Measurements from ENCODE around the gene KCNE2. TPM values are rescaled to one million over a fixed set of nuclear protein-coding genes. Genes with fewer than 3 reads are reported as not detected.
A peak's percentile ranks its signal among the peaks of the same experiment; 100 is the strongest.

The KCNE2 gene
- total RNA-seq, 1 experiment from 2014 or later = not detected

- BruUV-seq (replicated peaks) = no TSS peak
- H3K36me3 Mint-ChIP-seq (ENCODE audit: insufficient read depth, unreplicated experiment) = no peaks in the 10 kb centered on the region
- Histone ChIP-seq H3K4me1 (peaks cover 8% of the 10 kb centered on the region; the same call in 1 of the 2 replicates), H3K9me3 (no peaks in the 10 kb centered on the region), H3K36me3 (ENCODE audit: control insufficient read depth, insufficient read depth, low read length) (no peaks in the 10 kb centered on the region), H3K27me3 (replicated peaks; ENCODE audit: control insufficient read depth, insufficient read depth, low read length) (no peaks in the 10 kb centered on the region), H3K4me3 (ENCODE audit: low read depth, low read length) (no peak overlapping the region)
- ChIA-PET POLR2A (no interaction called here), CTCF (no interaction called here)
- DNase-seq = no peak
- peaks cover 7% of the 10 kb centered on the region for H3K4me1 Mint-ChIP-seq (ENCODE audit: low read depth, unreplicated experiment)
- TF ChIP-seq CTCF (IDR thresholded peaks at IDR 0.05; ENCODE audit: insufficient read depth in 1 of 2, low read depth in 1 of 2, low read length in 1 of 2, severe bottlenecking in 1 of 2, unreplicated experiment in 1 of 2) = no peak
- H3K27ac Mint-ChIP-seq (ENCODE audit: unreplicated experiment) = no peak overlapping the region
- H3K9me3 Mint-ChIP-seq (ENCODE audit: unreplicated experiment) = no peaks in the 10 kb centered on the region
- intact Hi-C loops (cut with micrococcal nuclease; ENCODE audit: unreplicated experiment) = no loop called here
- no peaks in the 10 kb centered on the region for H3K27me3 Mint-ChIP-seq (ENCODE audit: insufficient read depth, unreplicated experiment)
- H3K4me3 Mint-ChIP-seq (ENCODE audit: unreplicated experiment) = no peak overlapping the region
These were observed 1.1 kb downstream of the KCNE2 start for GRCh38 chr21:34364921-34365320.

- Mint-ChIP-seq H3K27ac (ENCODE audit: unreplicated experiment) (no peak overlapping the region), H3K36me3 (ENCODE audit: insufficient read depth, unreplicated experiment) (no peaks in the 10 kb centered on the region), H3K4me3 (ENCODE audit: unreplicated experiment) (no peak overlapping the region), H3K27me3 (ENCODE audit: insufficient read depth, unreplicated experiment) (no peaks in the 10 kb centered on the region), H3K4me1 (ENCODE audit: low read depth, unreplicated experiment) (peaks cover 7% of the 10 kb centered on the region), H3K9me3 (ENCODE audit: unreplicated experiment) (no peaks in the 10 kb centered on the region)
- no TSS peak for BruUV-seq (replicated peaks)
- no peaks in the 10 kb centered on the region for H3K36me3 ChIP-seq (ENCODE audit: control insufficient read depth, insufficient read depth, low read length)
- peak in 1 of 2 experiments; percentile 33 for DNase-seq
- TF ChIP-seq CTCF (IDR thresholded peaks at IDR 0.05; ENCODE audit: insufficient read depth in 1 of 2, low read depth in 1 of 2, low read length in 1 of 2, severe bottlenecking in 1 of 2, unreplicated experiment in 1 of 2) = no peak
- H3K27me3 ChIP-seq (replicated peaks; ENCODE audit: control insufficient read depth, insufficient read depth, low read length) = no peaks in the 10 kb centered on the region
- peaks cover 8% of the 10 kb centered on the region; the same call in 1 of the 2 replicates for H3K4me1 ChIP-seq
- H3K4me3 ChIP-seq (ENCODE audit: low read depth, low read length) = no peak overlapping the region
- POLR2A ChIA-PET = no interaction called here
- H3K9me3 ChIP-seq = no peaks in the 10 kb centered on the region
- CTCF ChIA-PET = interaction anchor here (0.6 kb wide), 1 partner anchor 236 kb away, joined by 3 read pairs; no protein-coding TSS in a partner anchor
- intact Hi-C loops (cut with micrococcal nuclease; ENCODE audit: unreplicated experiment) = no loop called here
These were observed 2.0 kb downstream of the KCNE2 start for GRCh38 chr21:34365809-34366208.

GRCh38 chr21:34367320-34367935 is 3.6 kb downstream of the KCNE2 start:
- H3K4me1 Mint-ChIP-seq (ENCODE audit: low read depth, unreplicated experiment) = no peaks in the 10 kb centered on the region
- no peaks in the 10 kb centered on the region for H3K27me3 ChIP-seq (replicated peaks; ENCODE audit: control insufficient read depth, insufficient read depth, low read length)
- H3K27ac Mint-ChIP-seq (ENCODE audit: unreplicated experiment) = no peak overlapping the region
- ChIA-PET POLR2A (no interaction called here), CTCF (interaction anchor here (1.0 to 1.3 kb wide), 5 partner anchors 19 to 444 kb away, joined by 3 to 9 read pairs (median 6); no protein-coding TSS in a partner anchor)
- no peaks in the 10 kb centered on the region for H3K36me3 ChIP-seq (ENCODE audit: control insufficient read depth, insufficient read depth, low read length)
- H3K36me3 Mint-ChIP-seq (ENCODE audit: insufficient read depth, unreplicated experiment) = no peaks in the 10 kb centered on the region
- TF ChIP-seq CTCF (IDR thresholded peaks at IDR 0.05; ENCODE audit: insufficient read depth in 1 of 2, low read depth in 1 of 2, low read length in 1 of 2, severe bottlenecking in 1 of 2, unreplicated experiment in 1 of 2) = peak; percentile 54 to 74
- H3K9me3 ChIP-seq = no peaks in the 10 kb centered on the region
- intact Hi-C loops (cut with micrococcal nuclease; ENCODE audit: unreplicated experiment) = no loop called here
- H3K9me3 Mint-ChIP-seq (ENCODE audit: unreplicated experiment) = no peaks in the 10 kb centered on the region
- H3K4me3 Mint-ChIP-seq (ENCODE audit: unreplicated experiment) = no peak overlapping the region
- no TSS peak for BruUV-seq (replicated peaks)
- no peaks in the 10 kb centered on the region for H3K27me3 Mint-ChIP-seq (ENCODE audit: insufficient read depth, unreplicated experiment)
- peaks cover 8% of the 10 kb centered on the region; the same call in 1 of the 2 replicates for H3K4me1 ChIP-seq
- peak; percentile 72 to 79 for DNase-seq
- H3K4me3 ChIP-seq (ENCODE audit: low read depth, low read length) = no peak overlapping the region
